Measurements from ENCODE around the gene ZMAT5.

GRCh38 chr22:29801153-29801552 lies 34.3 kb upstream of the ZMAT5 start:
- TF ChIP-seq EP300 (IDR thresholded peaks at IDR 0.05) (no peak), CTCF (IDR thresholded peaks at IDR 0.05) (no peak)

Data from sigmoid colon (tissue), 4 donors.